Stimulated activated CD4-positive, alpha-beta T cell treated with anti-CD3 and anti-CD28 coated beads, Interleukin-2, amount 100 ng/mL, for 48 hours (primary cell): ENCODE measurements around the gene STIM1.
"Not testable (repeated sequence)": the region's sequence is repeated elsewhere in the genome, so short reads cannot be mapped to it uniquely, and the experiment has no call there.

Source experiments
- DNase-seq, 2 donors: peaks; one replicate each; pipeline ENCODE4 v3.0.0-alpha.2; 2020

Gene STIM1

DNA sequence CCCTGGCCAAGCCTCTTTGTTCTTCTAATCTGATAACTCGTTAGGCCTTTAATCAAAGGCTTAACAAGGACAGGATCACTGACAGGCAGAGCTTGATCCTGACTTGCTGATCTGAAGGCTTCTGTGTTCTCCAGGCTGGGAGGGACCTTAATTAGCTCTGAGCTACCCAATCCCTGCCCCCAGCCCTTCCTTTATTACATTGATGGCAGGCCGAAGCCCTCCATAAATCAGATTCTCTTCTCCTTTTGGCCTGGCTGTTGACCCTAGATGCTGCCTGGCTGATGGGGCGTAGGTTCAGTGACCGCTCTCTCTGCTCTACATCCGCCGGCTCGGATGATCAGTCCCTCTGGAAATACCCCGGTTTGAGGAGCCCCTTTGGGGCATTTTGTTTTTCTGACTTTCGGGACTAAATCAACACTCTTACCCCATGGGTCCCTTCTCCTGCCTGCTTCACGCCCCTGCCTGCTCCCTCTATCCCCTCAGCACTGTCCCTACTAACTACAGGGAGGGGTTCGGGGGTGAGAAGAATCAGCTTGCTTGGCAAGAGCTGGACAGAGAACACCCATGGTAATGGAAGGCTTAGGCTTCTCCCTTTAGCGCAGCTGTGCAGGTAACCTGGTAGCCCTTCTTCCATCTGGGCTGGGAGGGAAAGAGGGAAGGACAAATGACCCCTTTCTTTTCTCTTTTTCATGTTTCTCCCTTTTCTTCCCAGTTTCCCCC lies 229.1 kb downstream of the STIM1 start:
- DNase-seq: no peak

DNA sequence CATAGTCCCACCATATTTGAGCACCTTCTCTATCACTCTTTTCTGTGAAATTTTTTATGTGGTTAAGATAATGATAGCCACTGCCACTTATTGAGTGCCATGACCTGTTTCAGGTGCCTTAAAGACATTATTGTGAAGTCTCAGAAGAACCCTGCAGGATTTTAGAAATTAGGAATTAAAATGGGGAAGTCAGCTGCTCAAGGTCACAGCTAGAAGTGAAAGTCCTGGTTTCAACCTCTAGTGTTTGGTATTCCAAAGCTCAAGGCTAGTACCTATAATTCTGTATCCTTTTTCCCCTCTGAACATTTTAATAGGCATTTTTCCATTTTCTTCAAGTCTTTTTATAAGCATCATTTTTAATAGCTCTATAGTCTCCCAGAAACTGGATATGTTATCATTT lies 230.1 kb downstream of the STIM1 start:
- DNase-seq: no peak

GRCh38 chr11:4086575-4087353 lies 231.3 kb downstream of the STIM1 start:
- no peak for DNase-seq

GRCh38 chr11:4087551-4087950 lies 232.1 kb downstream of the STIM1 start:
- DNase-seq: no peak

GRCh38 chr11:4090258-4090657 lies 234.8 kb downstream of the STIM1 start:
- DNase-seq: no peak

- no peak for DNase-seq
Measured at GRCh38 chr11:4092026-4092425, 236.6 kb downstream of the STIM1 start.

GRCh38 chr11:4093519-4094347 lies 238.3 kb downstream of the STIM1 start:
- DNase-seq: no peak

DNA sequence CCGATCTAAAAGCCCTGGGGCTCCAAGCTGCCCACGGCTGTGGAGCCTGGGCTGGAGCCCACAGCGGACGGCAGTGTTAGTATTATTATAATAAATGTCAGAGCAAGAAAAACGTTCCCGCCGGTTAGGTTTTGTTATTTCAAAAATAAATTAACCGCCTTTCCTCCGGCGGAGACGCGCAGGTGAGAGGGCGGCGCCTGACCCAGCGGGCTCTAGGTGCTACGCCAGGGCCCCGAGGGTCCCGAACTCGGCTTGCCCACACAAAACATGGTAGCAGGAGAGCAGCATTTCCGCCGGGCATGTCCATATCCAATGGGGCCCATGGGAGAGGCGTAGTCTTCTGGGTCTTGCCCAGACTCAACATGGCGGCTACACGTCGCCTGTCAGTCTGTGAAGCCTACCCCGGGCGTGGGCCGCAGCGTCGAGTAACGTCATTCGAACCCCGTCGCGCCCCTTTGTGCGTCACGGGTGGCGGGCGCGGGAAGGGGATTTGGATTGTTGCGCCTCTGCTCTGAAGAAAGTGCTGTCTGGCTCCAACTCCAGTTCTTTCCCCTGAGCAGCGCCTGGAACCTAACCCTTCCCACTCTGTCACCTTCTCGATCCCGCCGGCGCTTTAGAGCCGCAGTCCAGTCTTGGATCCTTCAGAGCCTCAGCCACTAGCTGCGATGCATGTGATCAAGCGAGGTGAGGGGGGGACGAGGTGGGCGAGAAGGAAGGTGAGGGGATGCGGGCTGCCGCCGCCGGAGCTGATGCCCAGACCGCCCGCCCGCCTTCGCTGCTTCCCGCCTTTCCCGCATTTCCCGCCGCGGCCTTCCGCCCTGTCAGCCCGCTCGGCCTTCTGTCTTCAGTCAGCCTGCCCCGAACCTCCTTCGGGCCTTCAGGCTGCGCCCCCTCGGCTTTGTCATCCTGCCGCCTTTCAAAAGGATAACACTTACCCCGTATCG lies 239.2 kb downstream of the STIM1 start, which contains the start of gene RRM1:
RRM1 (plus strand) TSS at position 452 of the 944 bp plus-strand sequence; CDS start at position 666, 214 bp downstream.
- peak; percentile 92 to 93 for DNase-seq

DNA sequence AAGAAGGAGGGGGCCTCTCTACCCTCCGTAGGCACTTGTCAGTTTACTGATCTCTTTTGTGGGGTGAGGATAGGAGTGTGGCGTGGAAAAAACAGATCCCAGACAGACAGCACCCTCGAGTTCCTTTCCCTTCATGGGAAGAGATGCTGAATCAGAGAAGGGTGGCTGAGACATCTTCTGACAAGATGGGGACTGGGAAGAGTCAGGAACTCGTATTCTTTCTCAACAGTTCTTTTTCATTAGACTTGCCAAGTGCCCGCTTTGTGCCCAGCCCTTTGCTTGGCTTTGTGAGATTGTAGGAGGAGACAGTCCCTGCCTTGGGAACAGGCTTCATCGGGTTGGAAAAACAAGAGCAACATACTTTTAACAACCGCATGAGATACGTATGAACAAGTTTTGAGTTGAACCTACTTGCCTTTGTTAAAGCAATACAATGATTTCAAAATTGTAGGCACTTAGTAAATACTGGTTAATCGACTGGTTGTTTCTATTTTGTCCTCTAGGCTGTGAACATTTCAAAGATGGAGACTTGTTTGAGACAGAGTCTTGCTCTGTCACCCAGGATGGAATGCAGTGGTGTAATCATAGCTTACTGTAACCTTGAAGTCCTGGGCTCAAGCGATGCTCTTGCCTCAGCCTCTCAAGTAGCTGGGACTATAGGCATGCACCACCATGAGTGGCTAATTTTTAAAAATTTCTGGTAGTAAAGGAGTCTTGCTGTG lies 240.2 kb downstream of the STIM1 start:
- DNase-seq: no peak

DNA sequence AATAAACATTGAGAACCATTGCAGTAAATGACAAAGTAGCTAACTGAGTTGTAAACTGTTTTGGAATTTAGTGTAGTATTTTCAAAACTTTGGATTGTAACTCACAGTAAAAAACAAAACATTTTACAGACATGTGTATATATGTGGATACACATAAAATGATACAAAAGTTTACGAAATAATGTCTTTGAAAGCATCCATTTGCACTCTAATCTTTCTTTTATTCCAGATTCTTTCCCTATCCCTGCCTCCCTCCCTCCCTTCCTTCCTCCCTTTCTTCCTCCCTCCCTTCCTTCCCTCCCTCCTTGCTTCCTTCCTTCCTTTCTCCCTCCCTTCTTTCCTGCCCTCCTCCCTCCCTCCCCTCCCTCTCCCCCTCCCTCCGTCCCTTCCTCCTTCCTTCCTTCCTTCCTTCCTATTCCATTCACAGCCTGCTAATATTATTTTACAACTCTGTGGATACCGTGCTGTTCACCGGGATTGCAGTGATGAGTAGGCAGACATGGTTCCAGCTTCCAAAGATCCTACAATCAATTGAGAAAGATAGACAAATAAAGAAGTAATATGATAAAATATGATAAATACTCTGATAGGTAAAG lies 242.7 kb downstream of the STIM1 start:
- DNase-seq: no peak

- DNase-seq: no peak
Measured at GRCh38 chr11:4102711-4103110, 247.2 kb downstream of the STIM1 start.

- DNase-seq: no peak
Measured at GRCh38 chr11:4103269-4103668, 247.8 kb downstream of the STIM1 start.

DNA sequence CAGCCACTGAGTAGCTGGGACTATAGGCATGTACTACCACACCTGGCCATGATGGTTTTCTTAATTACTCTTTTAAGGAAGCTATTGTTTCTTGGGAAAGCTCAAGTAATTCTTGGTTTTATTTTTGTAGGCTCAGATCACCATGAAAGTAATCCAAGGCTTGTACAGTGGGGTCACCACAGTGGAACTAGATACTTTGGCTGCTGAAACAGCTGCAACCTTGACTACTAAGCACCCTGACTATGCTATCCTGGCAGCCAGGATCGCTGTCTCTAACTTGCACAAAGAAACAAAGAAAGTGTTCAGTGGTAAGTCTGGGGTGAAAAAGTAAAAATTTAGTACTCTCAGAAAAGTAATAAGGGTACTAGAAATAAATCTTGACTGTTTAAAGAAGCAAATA lies 250.5 kb downstream of the STIM1 start:
- no peak for DNase-seq

GRCh38 chr11:4111834-4112233 lies 256.4 kb downstream of the STIM1 start:
- DNase-seq: no peak

DNA sequence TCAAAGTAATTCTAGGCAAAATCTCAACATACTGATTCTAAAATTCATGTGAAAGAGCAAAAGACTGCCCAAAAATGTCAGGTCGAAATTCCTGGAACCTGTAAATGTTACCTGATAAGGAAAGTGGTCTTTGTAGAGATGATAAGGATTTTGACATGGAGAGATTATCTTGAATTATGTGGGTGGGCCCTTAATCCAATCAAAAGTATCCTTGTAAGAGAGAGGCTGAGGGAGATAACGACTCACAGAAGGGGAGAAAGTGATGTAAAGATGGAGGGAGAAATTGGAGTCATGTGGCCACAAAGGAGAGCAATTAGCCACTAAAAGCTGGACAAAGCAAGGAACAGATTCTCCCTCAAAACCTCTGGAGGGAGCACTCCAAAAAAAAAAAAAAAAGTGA lies 259.7 kb downstream of the STIM1 start:
- no peak for DNase-seq

DNA sequence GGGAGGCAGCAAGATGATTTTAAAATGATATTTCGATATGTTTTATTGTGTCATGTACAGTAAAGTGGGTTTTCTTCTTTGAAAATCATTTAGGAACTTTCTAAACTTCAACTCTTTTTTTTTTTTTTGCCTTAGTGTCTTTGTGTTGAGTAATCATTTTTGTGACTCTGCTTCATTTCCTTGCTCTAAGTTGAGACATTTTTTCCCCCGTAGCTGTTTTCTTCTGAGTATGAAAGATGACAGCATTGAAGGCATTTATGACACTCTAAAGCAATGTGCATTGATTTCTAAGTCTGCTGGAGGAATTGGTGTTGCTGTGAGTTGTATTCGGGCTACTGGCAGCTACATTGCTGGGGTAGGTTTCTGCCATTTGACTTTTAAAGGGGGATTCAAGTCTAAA lies 262.6 kb downstream of the STIM1 start:
- DNase-seq: no peak

- no peak for DNase-seq
Measured at GRCh38 chr11:4123218-4123617, 267.8 kb downstream of the STIM1 start.

DNA sequence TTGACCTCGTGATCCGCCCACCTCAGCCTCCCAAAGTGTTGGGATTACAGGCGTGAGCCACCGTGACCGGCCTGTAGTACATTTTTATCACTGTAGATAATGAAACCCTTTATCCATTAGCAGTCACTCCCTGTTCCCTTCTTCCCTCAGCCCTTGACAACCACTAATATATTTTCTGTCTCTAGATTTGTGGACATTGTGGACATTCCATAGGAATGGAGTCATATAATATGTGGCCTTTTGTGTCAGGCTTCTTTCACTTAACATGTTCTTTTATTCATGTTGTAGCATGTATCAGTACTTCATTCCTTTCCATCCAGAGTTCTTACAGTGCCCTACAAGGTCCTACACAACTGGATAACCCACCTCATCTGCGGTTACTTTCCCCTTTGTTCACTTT lies 269.7 kb downstream of the STIM1 start:
- no peak for DNase-seq

DNA sequence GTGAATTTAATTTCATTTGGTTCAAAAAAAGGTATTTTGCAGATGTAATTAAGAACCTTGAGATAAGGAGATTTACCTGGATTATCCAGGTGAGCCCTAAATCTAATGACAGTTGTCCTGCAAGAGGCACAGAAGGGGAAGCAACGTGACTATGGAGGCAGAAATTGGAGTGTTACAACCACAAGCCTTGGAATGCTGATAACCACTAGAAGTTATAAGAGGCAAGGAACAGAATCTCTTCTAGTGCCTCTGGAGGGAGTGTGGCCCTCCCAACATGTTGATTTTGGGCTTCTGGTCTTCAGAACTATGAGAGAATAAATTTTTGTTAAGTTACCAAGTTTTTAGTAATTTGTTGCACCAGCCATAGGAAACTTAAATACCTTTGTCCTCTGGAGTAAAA lies 271.9 kb downstream of the STIM1 start:
- DNase-seq: no peak

- DNase-seq: not testable (repeated sequence)
Measured at GRCh38 chr11:4130219-4130618, 274.8 kb downstream of the STIM1 start.

- no peak for DNase-seq
Measured at GRCh38 chr11:4134806-4135205, 279.3 kb downstream of the STIM1 start.
